Nucleus accumbens (tissue), 56 donors: ENCODE results near the gene DENND1A.

ENCODE experiments used
- DNase-seq, 56 donors: peaks; one replicate each; lab custom pipeline; 2025; lab: John Stamatoyannopoulos, UW

Gene DENND1A

GRCh38 chr9:123478967-123479602 lies 450.8 kb downstream of the DENND1A start:
- no peak for DNase-seq

- no peak for DNase-seq
These were observed 451.8 kb downstream of the DENND1A start for GRCh38 chr9:123478160-123478559.

GRCh38 chr9:123475407-123475806 lies 454.5 kb downstream of the DENND1A start:
- DNase-seq: no peak

GRCh38 chr9:123472862-123473614 lies 456.9 kb downstream of the DENND1A start:
- DNase-seq: peak in 23 of 56 donors; percentile 10 to 69 (median 38)

- no peak for DNase-seq
These were observed 457.9 kb downstream of the DENND1A start for GRCh38 chr9:123471843-123472570.

- DNase-seq: peak in 3 of 56 donors; percentile 2 to 36 (median 36)
These were observed 458.7 kb downstream of the DENND1A start for GRCh38 chr9:123470991-123471770.

GRCh38 chr9:123470121-123470782 lies 459.7 kb downstream of the DENND1A start:
- peak in 1 of 56 donors; percentile 18 for DNase-seq

GRCh38 chr9:123469282-123469681 lies 460.6 kb downstream of the DENND1A start:
- peak in 12 of 56 donors; percentile 7 to 53 (median 22) for DNase-seq

GRCh38 chr9:123468541-123468940 lies 461.4 kb downstream of the DENND1A start:
- DNase-seq: peak in 1 of 56 donors; percentile 10

- DNase-seq: no peak
These were observed 464.6 kb downstream of the DENND1A start for GRCh38 chr9:123465304-123465703.

- no peak for DNase-seq
These were observed 469.8 kb downstream of the DENND1A start for GRCh38 chr9:123460091-123460490.

- peak in 3 of 56 donors; percentile 16 to 28 (median 20) for DNase-seq
These were observed 472.3 kb downstream of the DENND1A start for GRCh38 chr9:123457583-123457982.

- DNase-seq: no peak
These were observed 473.9 kb downstream of the DENND1A start for GRCh38 chr9:123456011-123456410.

GRCh38 chr9:123455187-123455586 lies 474.7 kb downstream of the DENND1A start:
- DNase-seq: no peak

GRCh38 chr9:123454361-123454760 lies 475.6 kb downstream of the DENND1A start:
- no peak for DNase-seq

- DNase-seq: peak in 52 of 56 donors; percentile 7 to 91 (median 72)
These were observed 476.1 kb downstream of the DENND1A start for GRCh38 chr9:123453831-123454321.

GRCh38 chr9:123453076-123453667 lies 476.8 kb downstream of the DENND1A start:
- DNase-seq: no peak

- DNase-seq: peak in 1 of 56 donors; percentile 5
These were observed 478.9 kb downstream of the DENND1A start for GRCh38 chr9:123450996-123451395.

- DNase-seq: no peak
These were observed 479.7 kb downstream of the DENND1A start for GRCh38 chr9:123450098-123450770.
